ENCODE data around the gene UFSP2. TPM values are rescaled to one million over a fixed set of nuclear protein-coding genes. Genes with fewer than 3 reads are reported as not detected.

Gene UFSP2
- total and polyA plus RNA-seq, 2 experiments from 2014 or later = 29.0 to 53.0 TPM

DNA sequence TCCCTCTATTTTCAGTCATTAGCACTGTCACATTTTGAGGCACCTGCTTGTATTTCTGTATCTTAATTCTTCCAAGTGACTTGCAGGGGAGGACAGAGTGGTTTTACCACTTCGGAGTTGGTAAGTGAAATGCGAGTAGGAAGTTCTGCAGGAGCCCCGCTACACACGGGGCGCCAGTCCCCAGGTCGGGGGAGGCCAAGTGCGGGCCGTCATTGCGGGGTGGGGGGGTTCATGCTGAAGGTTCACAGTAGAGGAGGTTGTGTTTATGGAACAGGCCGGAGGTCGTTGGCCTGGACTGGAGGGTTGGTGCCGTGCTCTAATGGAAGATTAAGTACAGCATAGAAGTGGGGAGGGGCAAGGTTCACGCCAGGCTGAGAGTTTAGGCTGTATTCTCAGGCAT, 74.1 kb downstream of the UFSP2 start (continued):
- TF ChIP-seq, protein P1, sequence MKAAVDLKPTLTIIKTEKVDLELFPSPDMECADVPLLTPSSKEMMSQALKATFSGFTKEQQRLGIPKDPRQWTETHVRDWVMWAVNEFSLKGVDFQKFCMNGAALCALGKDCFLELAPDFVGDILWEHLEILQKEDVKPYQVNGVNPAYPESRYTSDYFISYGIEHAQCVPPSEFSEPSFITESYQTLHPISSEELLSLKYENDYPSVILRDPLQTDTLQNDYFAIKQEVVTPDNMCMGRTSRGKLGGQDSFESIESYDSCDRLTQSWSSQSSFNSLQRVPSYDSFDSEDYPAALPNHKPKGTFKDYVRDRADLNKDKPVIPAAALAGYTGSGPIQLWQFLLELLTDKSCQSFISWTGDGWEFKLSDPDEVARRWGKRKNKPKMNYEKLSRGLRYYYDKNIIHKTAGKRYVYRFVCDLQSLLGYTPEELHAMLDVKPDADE (IDR thresholded peaks at IDR 0.05) = no peak
- TF ChIP-seq ZNF331 (CRISPR knock-in tag; IDR thresholded peaks at IDR 0.05; ENCODE audit: low read depth) (no peak), JUNB (IDR thresholded peaks at IDR 0.05; ENCODE audit: unreplicated experiment) (no peak), EZH2phosphoT487 (IDR thresholded peaks at IDR 0.05; ENCODE audit: unreplicated experiment) (no peak)

Small RNAs within 50 kb of the gene (small RNA-seq; reads per million reads assigned to genes)
- not detected for gene RF00019 (ENCODE audit: low replicate concordance)

Other genes starting within 250 kb of the UFSP2 start
- gene CFAP97, start 222.0 kb downstream of the UFSP2 start, total RNA-seq (2014; rRNA removed; shearing (Covaris generic)) = 37.7 and 38.4 TPM in 2 replicates
- 59.2 and 73.3 TPM in 2 replicates for gene CFAP97, start 222.0 kb downstream of the UFSP2 start, polyA plus RNA-seq (2016; fragmentation: Nextera tagmentation; extraction: Ambion mirVana)
- gene SNX25, start 216.4 kb downstream of the UFSP2 start, total RNA-seq (2014; rRNA removed; shearing (Covaris generic)) = 17.7 and 25.0 TPM in 2 replicates
- 6.9 TPM in 2 replicates for gene SNX25, start 216.4 kb downstream of the UFSP2 start, polyA plus RNA-seq (2016; fragmentation: Nextera tagmentation; extraction: Ambion mirVana)
- 0.28 and 0.70 TPM in 2 replicates for gene LRP2BP, start 30.0 kb downstream of the UFSP2 start, total RNA-seq (2014; rRNA removed; shearing (Covaris generic))
- gene LRP2BP, start 30.0 kb downstream of the UFSP2 start, polyA plus RNA-seq (2016; fragmentation: Nextera tagmentation; extraction: Ambion mirVana) = 1.7 and 1.8 TPM in 2 replicates
- 1.8 and 6.2 TPM in 2 replicates for gene ANKRD37, start 29.1 kb downstream of the UFSP2 start, total RNA-seq (2014; rRNA removed; shearing (Covaris generic))
- 4.9 and 5.0 TPM in 2 replicates for gene ANKRD37, start 29.1 kb downstream of the UFSP2 start, polyA plus RNA-seq (2016; fragmentation: Nextera tagmentation; extraction: Ambion mirVana)
- gene CCDC110, start 45.8 kb upstream of the UFSP2 start, total RNA-seq (2014; rRNA removed; shearing (Covaris generic)) = 0.97 and 5.4 TPM in 2 replicates
- gene CCDC110, start 45.8 kb upstream of the UFSP2 start, polyA plus RNA-seq (2016; fragmentation: Nextera tagmentation; extraction: Ambion mirVana) = 3.9 and 6.7 TPM in 2 replicates
- gene PDLIM3, start 109.5 kb upstream of the UFSP2 start, total RNA-seq (2014; rRNA removed; shearing (Covaris generic)) = 18.0 and 19.5 TPM in 2 replicates
- gene PDLIM3, start 109.5 kb upstream of the UFSP2 start, polyA plus RNA-seq (2016; fragmentation: Nextera tagmentation; extraction: Ambion mirVana) = 8.3 and 8.5 TPM in 2 replicates